DND-41 (cell line): ENCODE data around the gene SIGLEC1.

Experiments used
- EZH2 ChIP-seq: IDR thresholded peaks from 3 replicates; pipeline ENCODE4 v1.6.1; 2012; ENCODE audit warnings: borderline replicate concordance, low read depth, mild to moderate bottlenecking, moderate library complexity, low read length, inconsistent platforms; ENCODE audit not compliant: severe bottlenecking
- TF ChIP-seq, protein P1 (sequence below): IDR thresholded peaks from 2 replicates; pipeline ENCODE4 v1.5.1; 2012; ENCODE audit warnings: borderline replicate concordance, low read length, moderate library complexity, mild to moderate bottlenecking; ENCODE audit not compliant: poor library complexity, severe bottlenecking; ENCODE audit errors: extremely low read depth

GRCh38 chr20:3704087-3704486 is 8.3 kb downstream of the SIGLEC1 start:
- TF ChIP-seq, protein P1, sequence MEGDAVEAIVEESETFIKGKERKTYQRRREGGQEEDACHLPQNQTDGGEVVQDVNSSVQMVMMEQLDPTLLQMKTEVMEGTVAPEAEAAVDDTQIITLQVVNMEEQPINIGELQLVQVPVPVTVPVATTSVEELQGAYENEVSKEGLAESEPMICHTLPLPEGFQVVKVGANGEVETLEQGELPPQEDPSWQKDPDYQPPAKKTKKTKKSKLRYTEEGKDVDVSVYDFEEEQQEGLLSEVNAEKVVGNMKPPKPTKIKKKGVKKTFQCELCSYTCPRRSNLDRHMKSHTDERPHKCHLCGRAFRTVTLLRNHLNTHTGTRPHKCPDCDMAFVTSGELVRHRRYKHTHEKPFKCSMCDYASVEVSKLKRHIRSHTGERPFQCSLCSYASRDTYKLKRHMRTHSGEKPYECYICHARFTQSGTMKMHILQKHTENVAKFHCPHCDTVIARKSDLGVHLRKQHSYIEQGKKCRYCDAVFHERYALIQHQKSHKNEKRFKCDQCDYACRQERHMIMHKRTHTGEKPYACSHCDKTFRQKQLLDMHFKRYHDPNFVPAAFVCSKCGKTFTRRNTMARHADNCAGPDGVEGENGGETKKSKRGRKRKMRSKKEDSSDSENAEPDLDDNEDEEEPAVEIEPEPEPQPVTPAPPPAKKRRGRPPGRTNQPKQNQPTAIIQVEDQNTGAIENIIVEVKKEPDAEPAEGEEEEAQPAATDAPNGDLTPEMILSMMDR, result no peak
- TF ChIP-seq EZH2, result no peak
